ENCODE measurements around the gene DIPK1B.

DNA sequence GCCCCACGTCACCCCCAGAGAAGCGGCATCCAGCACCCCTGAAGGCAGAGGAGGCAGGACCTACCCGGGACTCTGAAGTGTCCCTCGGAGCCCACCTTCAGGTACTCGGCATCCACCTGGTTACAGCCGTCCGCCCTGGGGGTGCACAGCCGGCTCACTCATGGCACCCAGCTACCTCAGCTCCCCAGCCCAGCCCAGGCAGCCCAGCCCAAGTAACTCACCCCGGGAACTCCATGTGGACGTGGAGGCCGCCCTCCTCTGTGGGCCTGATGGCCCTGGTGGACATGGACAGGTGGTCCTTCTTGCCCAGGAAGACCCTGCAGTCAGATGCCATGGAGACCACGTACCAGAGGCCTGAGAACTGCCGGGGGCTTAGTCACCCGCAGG lies 51.3 kb downstream of the DIPK1B start:
- TF ChIP-seq, protein P1, sequence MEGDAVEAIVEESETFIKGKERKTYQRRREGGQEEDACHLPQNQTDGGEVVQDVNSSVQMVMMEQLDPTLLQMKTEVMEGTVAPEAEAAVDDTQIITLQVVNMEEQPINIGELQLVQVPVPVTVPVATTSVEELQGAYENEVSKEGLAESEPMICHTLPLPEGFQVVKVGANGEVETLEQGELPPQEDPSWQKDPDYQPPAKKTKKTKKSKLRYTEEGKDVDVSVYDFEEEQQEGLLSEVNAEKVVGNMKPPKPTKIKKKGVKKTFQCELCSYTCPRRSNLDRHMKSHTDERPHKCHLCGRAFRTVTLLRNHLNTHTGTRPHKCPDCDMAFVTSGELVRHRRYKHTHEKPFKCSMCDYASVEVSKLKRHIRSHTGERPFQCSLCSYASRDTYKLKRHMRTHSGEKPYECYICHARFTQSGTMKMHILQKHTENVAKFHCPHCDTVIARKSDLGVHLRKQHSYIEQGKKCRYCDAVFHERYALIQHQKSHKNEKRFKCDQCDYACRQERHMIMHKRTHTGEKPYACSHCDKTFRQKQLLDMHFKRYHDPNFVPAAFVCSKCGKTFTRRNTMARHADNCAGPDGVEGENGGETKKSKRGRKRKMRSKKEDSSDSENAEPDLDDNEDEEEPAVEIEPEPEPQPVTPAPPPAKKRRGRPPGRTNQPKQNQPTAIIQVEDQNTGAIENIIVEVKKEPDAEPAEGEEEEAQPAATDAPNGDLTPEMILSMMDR (IDR thresholded peaks at IDR 0.05; ENCODE audit: borderline replicate concordance, extremely low read depth, low read length, poor library complexity, severe bottlenecking) = no peak
- TF ChIP-seq EZH2 (IDR thresholded peaks at IDR 0.05; ENCODE audit: borderline replicate concordance, low read depth, low read length, severe bottlenecking) = no peak
